ENCODE results near the gene KLHDC7A.

DNA sequence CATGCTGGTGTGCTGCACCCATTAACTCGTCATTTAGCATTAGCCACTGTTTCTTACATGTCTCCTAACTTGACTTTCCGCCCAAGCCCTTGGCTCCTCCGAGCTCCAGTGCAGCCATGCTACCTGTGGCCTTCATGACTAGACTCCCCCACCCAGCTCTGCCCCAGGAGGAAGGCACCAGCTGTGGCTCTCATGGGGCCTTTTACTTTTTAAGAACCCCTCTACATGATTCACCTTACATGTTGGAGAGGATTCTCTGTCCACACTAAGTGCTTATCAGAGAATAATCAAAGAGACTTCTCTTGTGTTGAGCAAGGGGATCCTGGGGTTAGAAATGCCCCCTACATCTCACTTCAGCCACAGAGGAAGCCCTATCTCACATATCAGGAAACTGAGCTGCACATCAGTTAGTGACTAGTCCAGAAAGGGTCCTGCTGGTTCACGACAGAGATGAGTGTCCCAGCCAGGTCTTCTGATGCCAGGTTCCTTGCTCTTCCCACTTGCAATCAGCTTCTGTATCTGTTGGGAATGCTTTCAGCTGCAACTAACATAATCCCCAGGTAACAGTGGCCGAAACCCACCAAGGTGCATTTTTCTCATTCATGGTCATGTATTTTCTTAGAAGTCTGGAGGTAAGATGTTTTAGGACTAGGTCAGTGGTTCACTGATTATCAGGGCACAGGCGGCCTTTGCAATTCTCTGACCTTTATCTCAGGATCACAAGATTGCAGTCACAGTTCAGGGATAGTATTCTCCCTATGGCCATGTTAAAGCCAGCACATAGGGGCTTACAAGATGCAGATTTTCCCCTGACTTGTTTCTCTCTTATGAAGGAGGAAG, 45.9 kb downstream of the KLHDC7A start:
- no peak for TF ChIP-seq GATA2 (IDR thresholded peaks at IDR 0.05; ENCODE audit: low read depth, low read length)
- TF ChIP-seq GATA3 (IDR thresholded peaks at IDR 0.05; ENCODE audit: low read depth, low read length) = no peak
